ENCODE results near the gene LDOC1. TPM values are rescaled to one million over a fixed set of nuclear protein-coding genes. Genes with fewer than 3 reads are reported as not detected.

Gene LDOC1
- total RNA-seq, 1 experiment from 2014 or later: not detected

- H3K9me3 ChIP-seq (ENCODE audit: control insufficient read depth in 1 of 2, insufficient read depth in 1 of 2, low read depth in 1 of 2, low read length in 2 of 2): no peaks in the 10 kb centered on the region
- H3K9me2 ChIP-seq (ENCODE audit: insufficient read depth): no peaks in the 10 kb centered on the region
- H3K27ac ChIP-seq (ENCODE audit: low read depth, low read length): no peak overlapping the region
- no peaks in the 10 kb centered on the region for H3K27me3 ChIP-seq (ENCODE audit: insufficient read depth, low read length)
- no peaks in the 10 kb centered on the region for H3K79me2 ChIP-seq (ENCODE audit: insufficient read depth, low read length)
- TF ChIP-seq CEBPB (IDR thresholded peaks at IDR 0.05; ENCODE audit: low read depth) (no peak), EZH2 (IDR thresholded peaks at IDR 0.05) (no peak), POLR2AphosphoS5 (IDR thresholded peaks at IDR 0.05; ENCODE audit: low read depth, low read length) (no peak), CBX3 (IDR thresholded peaks at IDR 0.05; ENCODE audit: low read depth) (no peak), ZFX (IDR thresholded peaks at IDR 0.05) (no peak), MAX (IDR thresholded peaks at IDR 0.05) (no peak), SIN3A (IDR thresholded peaks at IDR 0.05; ENCODE audit: low read depth) (no peak), YY1 (IDR thresholded peaks at IDR 0.05; ENCODE audit: extremely low read depth, insufficient replicate concordance, low read depth, low read length) (no peak), REST (IDR thresholded peaks at IDR 0.05; ENCODE audit: low read depth) (no peak), EGR1 (IDR thresholded peaks at IDR 0.05; ENCODE audit: low read depth) (no peak), SP1 (IDR thresholded peaks at IDR 0.05; ENCODE audit: low read depth) (no peak), CTCF (IDR thresholded peaks at IDR 0.05 in 2 of 3, conservative IDR thresholded peaks at IDR 0.05 in 1 of 3; ENCODE audit: borderline replicate concordance in 1 of 3, insufficient read depth in 1 of 3, low read depth in 2 of 3, low read length in 2 of 3) (no peak), TCF7L2 (IDR thresholded peaks at IDR 0.05; ENCODE audit: borderline replicate concordance, extremely low read depth, insufficient read depth, insufficient read length) (no peak), JUND (IDR thresholded peaks at IDR 0.05) (no peak), ELF1 (IDR thresholded peaks at IDR 0.05; ENCODE audit: borderline replicate concordance, low read depth) (no peak), RAD21 (IDR thresholded peaks at IDR 0.05; ENCODE audit: low read depth) (no peak)
- no peak overlapping the region for H3K4me3 ChIP-seq (replicated peaks in 1 of 2; ENCODE audit: low read depth in 1 of 2, low read length in 2 of 2)
- intact Hi-C loops (cut with micrococcal nuclease): no loop called here
- ChIA-PET RAD21 (ENCODE audit: low non-redundant PET in 1 of 2, low total read pairs in 2 of 2, uncharacterized antibody in 2 of 2, unreplicated experiment in 2 of 2) (no interaction called here), CTCF (no interaction called here), POLR2A (no interaction called here)
- no TSS peak for BruUV-seq (replicated peaks)
- ATAC-seq (no peak), DNase-seq (ENCODE audit: low read depth, low spot score) (no peak)
- no peak overlapping the region for H3K4me2 ChIP-seq (ENCODE audit: low read length)
- H3K9ac ChIP-seq (ENCODE audit: low read length): no peak overlapping the region
- H3K36me3 ChIP-seq (ENCODE audit: control insufficient read depth in 1 of 2, insufficient read depth in 2 of 2, low read length in 2 of 2): no peaks in the 10 kb centered on the region
- H2AFZ ChIP-seq (ENCODE audit: low read depth, low read length, poor library complexity, severe bottlenecking): no peak overlapping the region
- no peaks in the 10 kb centered on the region for H3K4me1 ChIP-seq (ENCODE audit: control insufficient read depth in 1 of 2, insufficient read depth in 2 of 2, low read length in 2 of 2)
- H4K20me1 ChIP-seq (ENCODE audit: insufficient read depth): no peaks in the 10 kb centered on the region
Observed at GRCh38 chrX:141220342-141221008, 43.5 kb upstream of the LDOC1 start.
